Bronchial epithelial cell (primary cell): Measurements from ENCODE around the gene GRM5. TPM values are rescaled to one million over a fixed set of nuclear protein-coding genes. Genes with fewer than 3 reads are reported as not detected.
"Not testable (repeated sequence)": the region's sequence is repeated elsewhere in the genome, so short reads cannot be mapped to it uniquely, and the experiment has no call there.

Source experiments
- DNase-seq: peaks from one replicate; pipeline ENCODE4 v3.0.0-alpha.2; 2010; ENCODE audit warnings: low read depth
- FAIRE-seq: peaks from 2 replicates; lab custom pipeline; 2011; peaks lifted over from hg19 to GRCh38; lab: Jason Lieb, UNC
- H3K27me3 ChIP-seq: 2 replicates; pipeline ENCODE4 v1.5.1; 2011; ENCODE audit warnings: low read length; ENCODE audit not compliant: control insufficient read depth, insufficient read depth
- H3K36me3 ChIP-seq: 2 replicates; pipeline ENCODE4 v1.5.1; 2011; ENCODE audit warnings: low read length; ENCODE audit not compliant: control insufficient read depth, insufficient read depth
- H3K4me3 ChIP-seq: 2 replicates; pipeline ENCODE4 v1.5.1; 2011; ENCODE audit warnings: mild to moderate bottlenecking, low read depth, low read length, control low read depth
- CTCF ChIP-seq: IDR thresholded peaks from 2 replicates; pipeline ENCODE4 v1.5.1; 2011; ENCODE audit warnings: mild to moderate bottlenecking, moderate library complexity, low read length, control low read depth, inconsistent platforms; ENCODE audit not compliant: insufficient read depth, severe bottlenecking
- total RNA-seq: library from RNA; depleted of rRNA; stranded (reverse); fragments of >200 nt; gene quantifications from 2 replicates; pipeline ENCODE4 v1.2.1, GENCODE V29; 2014

GRM5 gene
- total RNA-seq, 1 donor from 2014 or later: not detected

DNA sequence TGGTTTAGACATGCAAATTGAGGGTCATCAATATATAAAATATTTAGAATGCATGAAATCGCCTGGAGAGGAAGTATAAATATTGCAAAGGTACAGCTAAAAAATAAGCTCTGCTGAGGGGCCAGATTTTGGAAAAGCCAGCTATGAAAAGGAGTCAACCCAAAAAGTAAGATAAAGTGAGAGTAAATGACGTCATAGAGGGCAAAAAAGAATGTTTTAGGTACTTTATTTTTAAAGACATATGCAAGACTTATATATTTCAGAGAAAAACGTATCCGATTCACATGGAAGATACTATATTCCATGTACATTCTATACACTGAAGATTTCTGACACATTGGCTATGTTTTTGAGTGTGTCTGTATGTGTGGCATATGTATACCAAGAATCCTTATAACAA lies 13.6 kb downstream of the GRM5 start:
- no peak for TF ChIP-seq CTCF
- Histone ChIP-seq H3K4me3 (no peak overlapping the region), H3K27me3 (no peaks in the 10 kb centered on the region), H3K36me3 (no peaks in the 10 kb centered on the region)
- no peak for DNase-seq
- FAIRE-seq: no peak

- H3K36me3 ChIP-seq, DNase-seq, H3K4me3 ChIP-seq, H3K27me3 ChIP-seq: not testable (repeated sequence)
- peak; percentile 58 for FAIRE-seq
These were observed 18.6 kb downstream of the GRM5 start for GRCh38 chr11:89047159-89047558.

DNA sequence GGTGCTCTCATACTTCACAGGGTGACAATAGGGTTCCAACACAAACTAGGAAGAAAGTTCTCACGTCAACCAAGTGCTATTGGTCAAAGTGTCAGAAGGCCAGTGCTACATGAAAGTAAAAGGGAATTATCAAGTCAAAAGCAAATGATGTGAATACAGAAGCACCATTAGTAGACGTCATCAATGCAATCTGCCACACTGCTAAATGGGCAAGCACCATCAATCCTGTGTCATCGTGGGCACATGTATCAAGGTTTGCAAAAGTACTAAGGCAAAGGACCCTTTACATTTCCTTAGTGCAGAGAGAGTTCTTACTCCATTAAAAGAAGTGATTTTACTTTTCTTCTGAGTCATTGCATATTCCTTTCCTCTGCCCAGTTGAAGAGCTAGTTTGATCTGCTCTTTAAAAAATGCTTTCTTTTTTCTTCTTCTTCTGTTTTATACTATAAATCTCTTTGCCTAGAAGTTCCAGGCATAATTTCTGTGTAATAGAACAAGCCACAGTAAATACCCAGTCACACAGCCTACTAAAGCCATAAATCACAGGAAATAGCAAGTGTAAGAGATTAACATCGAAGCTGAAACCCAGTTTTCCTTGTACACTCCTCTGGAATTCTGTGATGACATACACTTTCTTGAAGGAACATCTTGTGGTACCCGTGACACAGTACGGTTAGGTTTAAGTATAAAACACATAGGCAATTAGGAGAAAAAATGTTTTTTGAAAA lies 21.8 kb downstream of the GRM5 start:
- not testable (repeated sequence) for H3K27me3 ChIP-seq, FAIRE-seq, H3K36me3 ChIP-seq, H3K4me3 ChIP-seq, DNase-seq

- DNase-seq, H3K36me3 ChIP-seq, FAIRE-seq, H3K4me3 ChIP-seq, H3K27me3 ChIP-seq: not testable (repeated sequence)
These were observed 36.1 kb downstream of the GRM5 start for GRCh38 chr11:89029671-89030070.

GRCh38 chr11:89021339-89021738 lies 44.4 kb downstream of the GRM5 start:
- TF ChIP-seq CTCF: no peak
- Histone ChIP-seq H3K4me3 (no peak overlapping the region), H3K27me3 (no peaks in the 10 kb centered on the region), H3K36me3 (no peaks in the 10 kb centered on the region)
- DNase-seq (no peak), FAIRE-seq (no peak)

GRCh38 chr11:89019827-89020547 lies 45.8 kb downstream of the GRM5 start:
- DNase-seq: peak; percentile 12
- H3K36me3 ChIP-seq: not testable (repeated sequence)
- FAIRE-seq: peak; percentile 18

GRCh38 chr11:89016214-89016613 lies 49.6 kb downstream of the GRM5 start:
- Histone ChIP-seq H3K36me3 (no peaks in the 10 kb centered on the region), H3K4me3 (no peak overlapping the region), H3K27me3 (no peaks in the 10 kb centered on the region)
- no peak for TF ChIP-seq CTCF
- FAIRE-seq: no peak
- no peak for DNase-seq

More at GRCh38 chr11:89019827-89020547, 45.8 kb downstream of the GRM5 start:
- not testable (repeated sequence) for H3K4me3 ChIP-seq, H3K27me3 ChIP-seq
